WTC11 (cell line): ENCODE data around the gene AQP2. TPM values are rescaled to one million over a fixed set of nuclear protein-coding genes. Genes with fewer than 3 reads are reported as not detected.

Source experiments
- ATAC-seq: fragments of 200-7000 bp; cut with Tn5 transposase; 2 replicates; pipeline ENCODE4 v1.10.0; 2021; ENCODE audit warnings: mild to moderate bottlenecking, moderate library complexity
- CTCF ChIA-PET: fragments of 300-600 bp; sonication (Branson Sonifier 250); formaldehyde crosslinking; loops from one replicate; lab custom pipeline; 2021; ENCODE audit warnings: antibody characterized with exemption; lab: Charles Lee
- POLR2A ChIA-PET: fragments of 350-600 bp; sonication (Branson Sonifier 250); formaldehyde crosslinking; loops from one replicate; lab custom pipeline; 2021; ENCODE audit warnings: antibody characterized with exemption; lab: Charles Lee
- DNase-seq: peaks from one replicate; pipeline ENCODE4 v3.0.0; 2021; ENCODE audit warnings: low spot score
- H3K27ac Mint-ChIP-seq: 2 replicates; pipeline ENCODE4 v1.8.0; 2021; ENCODE audit warnings: mixed read lengths
- H3K27me3 Mint-ChIP-seq: 2 replicates; pipeline ENCODE4 v1.8.0; 2021; ENCODE audit warnings: low read depth, mild to moderate bottlenecking, moderate library complexity, mixed read lengths
- H3K36me3 Mint-ChIP-seq: 2 replicates; pipeline ENCODE4 v1.8.0; 2021; ENCODE audit warnings: mixed read lengths
- H3K4me1 Mint-ChIP-seq: 2 replicates; pipeline ENCODE4 v1.8.0; 2022; ENCODE audit warnings: mixed read lengths
- H3K4me3 Mint-ChIP-seq: 2 replicates; pipeline ENCODE4 v1.8.0; 2021; ENCODE audit warnings: mild to moderate bottlenecking, moderate library complexity, mixed read lengths
- H3K9me3 Mint-ChIP-seq: 2 replicates; pipeline ENCODE4 v1.8.0; 2021; ENCODE audit warnings: mixed read lengths
- AR ChIP-seq: fragments of 250-450 bp; sonication (Bioruptor Pico); IDR thresholded peaks from 2 replicates; pipeline ENCODE4 v1.9.0; 2021; ENCODE audit warnings: mild to moderate bottlenecking
- ATF2 ChIP-seq: sonication (generic); formaldehyde crosslinking; IDR thresholded peaks from 2 replicates; pipeline ENCODE4 v1.8.1; 2022; ENCODE audit warnings: low read depth, missing genetic modification reagents, borderline replicate concordance
- CBFB ChIP-seq: sonication (generic); formaldehyde crosslinking; IDR thresholded peaks from 2 replicates; pipeline ENCODE4 v1.8.1; 2022; ENCODE audit warnings: mild to moderate bottlenecking, low read depth, missing genetic modification reagents
- CTCF ChIP-seq: fragments of 200-600 bp; IDR thresholded peaks from 2 replicates; pipeline ENCODE4 v1.8.0; 2022; ENCODE audit warnings: antibody characterized with exemption
- ELF4 ChIP-seq: sonication (generic); formaldehyde crosslinking; IDR thresholded peaks from 2 replicates; pipeline ENCODE4 v1.8.1; 2022; ENCODE audit warnings: low read depth, mild to moderate bottlenecking, moderate library complexity, missing genetic modification reagents
- EMX1 ChIP-seq: fragments of 250-450 bp; sonication (Bioruptor Pico); IDR thresholded peaks from 2 replicates; pipeline ENCODE4 v1.8.0; 2021; ENCODE audit warnings: mild to moderate bottlenecking
- ESRRA ChIP-seq: sonication (generic); formaldehyde crosslinking; IDR thresholded peaks from 2 replicates; pipeline ENCODE4 v1.8.1; 2022; ENCODE audit warnings: mild to moderate bottlenecking, missing genetic modification reagents, borderline replicate concordance
- FOXP4 ChIP-seq: sonication (generic); formaldehyde crosslinking; IDR thresholded peaks from 2 replicates; pipeline ENCODE4 v1.8.0; 2022; ENCODE audit warnings: mild to moderate bottlenecking, missing genetic modification reagents
- HMGXB4 ChIP-seq: sonication (generic); formaldehyde crosslinking; IDR thresholded peaks from 2 replicates; pipeline ENCODE4 v1.8.1; 2023; ENCODE audit warnings: mild to moderate bottlenecking, moderate library complexity, missing genetic modification reagents
- NFE2L1 ChIP-seq: sonication (generic); formaldehyde crosslinking; IDR thresholded peaks from 2 replicates; pipeline ENCODE4 v1.8.1; 2023; ENCODE audit warnings: missing genetic modification reagents
- NFYB ChIP-seq: sonication (generic); formaldehyde crosslinking; conservative IDR thresholded peaks from 2 replicates; pipeline ENCODE4 v1.8.0; 2022; ENCODE audit warnings: low read depth, missing genetic modification reagents
- NR1H2 ChIP-seq: sonication (generic); formaldehyde crosslinking; IDR thresholded peaks from 2 replicates; pipeline ENCODE4 v1.9.0; 2021; ENCODE audit warnings: mild to moderate bottlenecking, moderate library complexity, missing genetic modification reagents
- NR2C2 ChIP-seq: sonication (generic); formaldehyde crosslinking; IDR thresholded peaks from 2 replicates; pipeline ENCODE4 v1.8.0; 2022; ENCODE audit warnings: mild to moderate bottlenecking, missing genetic modification reagents
- NR3C1 ChIP-seq: sonication (generic); formaldehyde crosslinking; conservative IDR thresholded peaks from 2 replicates; pipeline ENCODE4 v1.8.1; 2023; ENCODE audit warnings: low read depth, mild to moderate bottlenecking, missing genetic modification reagents
- USF1 ChIP-seq: sonication (generic); formaldehyde crosslinking; IDR thresholded peaks from 2 replicates; pipeline ENCODE4 v1.8.0; 2022; ENCODE audit warnings: mild to moderate bottlenecking, missing genetic modification reagents
- ZMAT4 ChIP-seq: fragments of 250-450 bp; sonication (Bioruptor Pico); IDR thresholded peaks from 2 replicates; pipeline ENCODE4 v1.9.0; 2021; ENCODE audit warnings: mild to moderate bottlenecking
- ZNF416 ChIP-seq: fragments of 250-450 bp; sonication (Bioruptor Pico); IDR thresholded peaks from 2 replicates; pipeline ENCODE4 v1.9.0; 2021; ENCODE audit warnings: mild to moderate bottlenecking, inconsistent platforms
- ZNF423 ChIP-seq: fragments of 250-450 bp; sonication (Bioruptor Pico); IDR thresholded peaks from 2 replicates; pipeline ENCODE4 v2.1.2; 2022; ENCODE audit warnings: mild to moderate bottlenecking, moderate library complexity
- total RNA-seq: library from RNA; stranded (reverse); gene quantifications from 3 replicates; pipeline ENCODE4 v1.2.3, GENCODE V29; 2021

Gene AQP2
- total RNA-seq, 1 experiment from 2014 or later, result not detected

GRCh38 chr12:49946497-49946896, 4.0 kb upstream of the AQP2 start:
- no peak overlapping the region for H3K27ac Mint-ChIP-seq
- CTCF ChIA-PET, result interaction anchor here (0.5 to 8.2 kb wide), 42 partner anchors 8 to 1177 kb away, joined by 3 to 168 read pairs (median 9); partner anchors contain the start of genes AQP5, AQP6, BCDIN3D and CERS5
- DNase-seq (no peak), ATAC-seq (no peak)
- peaks cover 9% of the 10 kb centered on the region; the same call in 1 of the 2 replicates for H3K27me3 Mint-ChIP-seq
- no peaks in the 10 kb centered on the region for H3K9me3 Mint-ChIP-seq
- POLR2A ChIA-PET, result interaction anchor here (0.8 kb wide), 1 partner anchor 118 kb away, joined by 3 read pairs; the partner anchor contains the start of gene NCKAP5L
- H3K4me1 Mint-ChIP-seq, result peaks cover 40% of the 10 kb centered on the region
- H3K4me3 Mint-ChIP-seq, result no peak overlapping the region
- no peaks in the 10 kb centered on the region for H3K36me3 Mint-ChIP-seq
- no peak for TF ChIP-seq EMX1 (CRISPR knock-in tag)
- TF ChIP-seq ZNF423 (CRISPR knock-in tag), result no peak
- no peak for TF ChIP-seq NR1H2 (CRISPR knock-in tag)
- TF ChIP-seq NFYB (CRISPR knock-in tag), result no peak
- no peak for TF ChIP-seq NR3C1 (CRISPR knock-in tag)
- TF ChIP-seq HMGXB4, result no peak
- TF ChIP-seq FOXP4 (CRISPR knock-in tag), result no peak
- TF ChIP-seq CTCF, result no peak
- TF ChIP-seq NR2C2 (CRISPR knock-in tag), result no peak
- TF ChIP-seq NFE2L1 (CRISPR knock-in tag), result no peak
- TF ChIP-seq ATF2 (CRISPR knock-in tag), result no peak
- no peak for TF ChIP-seq USF1
- TF ChIP-seq ELF4 (CRISPR knock-in tag), result no peak
- no peak for TF ChIP-seq AR
- no peak for TF ChIP-seq ZMAT4 (CRISPR knock-in tag)
- no peak for TF ChIP-seq ZNF416 (CRISPR knock-in tag)
- no peak for TF ChIP-seq CBFB
- no peak for TF ChIP-seq ESRRA (CRISPR knock-in tag)
